Upper lobe of left lung (tissue), 4 donors: ENCODE results near the gene ABCC4.

Experiments
- CTCF ChIP-seq, 6 experiments: fragments of 450-650 bp in 4 of 6; fragments of 200-600 bp in 2 of 6; sonication (generic) in 2 of 6; IDR thresholded peaks; one replicate each; pipeline ENCODE4 v1.5.1; 2016 to 2019; ENCODE audit warnings: antibody characterized with exemption in 6 of 6
- EP300 ChIP-seq, 4 donors: sonication (generic); formaldehyde crosslinking; IDR thresholded peaks; one replicate each; pipeline ENCODE4 v1.5.1; 2017; ENCODE audit warnings: antibody characterized with exemption in 4 of 4, control low read depth in 2 of 4
- POLR2A ChIP-seq, 4 donors: fragments of 450-650 bp; IDR thresholded peaks; one replicate each; pipeline ENCODE4 v1.5.1; 2016 to 2017; ENCODE audit warnings: antibody characterized with exemption in 4 of 4, mild to moderate bottlenecking in 2 of 4
- POLR2AphosphoS5 ChIP-seq, 2 donors: sonication (generic); formaldehyde crosslinking; IDR thresholded peaks; one replicate each; pipeline ENCODE4 v1.5.1; 2017; ENCODE audit warnings: antibody characterized with exemption in 2 of 2

- TF ChIP-seq CTCF (IDR thresholded peaks at IDR 0.05): no peak
- no peak for TF ChIP-seq POLR2A (IDR thresholded peaks at IDR 0.05)
- no peak for TF ChIP-seq EP300 (IDR thresholded peaks at IDR 0.05)
- TF ChIP-seq POLR2AphosphoS5 (IDR thresholded peaks at IDR 0.05): no peak
These were observed 118.5 kb downstream of the ABCC4 start for GRCh38 chr13:95182570-95183265.
